Cardiac muscle cell (in vitro differentiated cells and primary cell): ENCODE results near the gene SMIM14. TPM values are rescaled to one million over a fixed set of nuclear protein-coding genes. Genes with fewer than 3 reads are reported as not detected.

Experiments
- DNase-seq, 2 donors: peaks; one replicate each; pipeline versions ENCODE4 v3.0.0 to v3.0.0-alpha.2; 2010 to 2017; ENCODE audit warnings: low read depth in 1 of 2, low spot score in 1 of 2
- H3K27ac ChIP-seq: fragments of 200-600 bp; sonication (generic); 2 replicates; pipeline ENCODE4 v1.5.1; 2016
- H3K27me3 ChIP-seq: fragments of 200-600 bp; sonication (generic); 2 replicates; pipeline ENCODE4 v1.6.0; 2016; ENCODE audit warnings: control low read depth
- H3K36me3 ChIP-seq: fragments of 200-600 bp; sonication (generic); 2 replicates; pipeline ENCODE4 v1.5.1; 2016; ENCODE audit warnings: control low read depth
- H3K4me1 ChIP-seq: fragments of 200-600 bp; sonication (generic); 2 replicates; pipeline ENCODE4 v1.8.1; 2017; ENCODE audit warnings: low read depth, mild to moderate bottlenecking, mixed run types
- H3K4me3 ChIP-seq: fragments of 200-600 bp; sonication (generic); 2 replicates; pipeline ENCODE4 v1.5.1; 2016; ENCODE audit warnings: mild to moderate bottlenecking
- H3K9me3 ChIP-seq: fragments of 200-600 bp; sonication (generic); 2 replicates; pipeline ENCODE4 v1.5.1; 2017; ENCODE audit warnings: low read depth, mild to moderate bottlenecking, control low read depth
- polyA plus RNA-seq: library from polyadenylated mRNA; unstranded; fragments of >200 nt; fragmentation: Nextera tagmentation; extraction: Ambion mirVana; gene quantifications from 2 replicates; pipeline ENCODE4 v1.2.1, GENCODE V29; 2016
- total RNA-seq: library from RNA; depleted of rRNA; stranded (reverse); fragments of >200 nt; gene quantifications from 2 replicates; pipeline ENCODE4 v1.2.3, GENCODE V29; 2016
- TF ChIP-seq, protein P1 (sequence below): IDR thresholded peaks from 2 replicates; pipeline ENCODE4 v1.5.1; 2012; ENCODE audit warnings: low read depth, mild to moderate bottlenecking, low read length

The SMIM14 gene
- total and polyA plus RNA-seq, 2 experiments from 2014 or later: 5.2 to 35.9 TPM

DNA sequence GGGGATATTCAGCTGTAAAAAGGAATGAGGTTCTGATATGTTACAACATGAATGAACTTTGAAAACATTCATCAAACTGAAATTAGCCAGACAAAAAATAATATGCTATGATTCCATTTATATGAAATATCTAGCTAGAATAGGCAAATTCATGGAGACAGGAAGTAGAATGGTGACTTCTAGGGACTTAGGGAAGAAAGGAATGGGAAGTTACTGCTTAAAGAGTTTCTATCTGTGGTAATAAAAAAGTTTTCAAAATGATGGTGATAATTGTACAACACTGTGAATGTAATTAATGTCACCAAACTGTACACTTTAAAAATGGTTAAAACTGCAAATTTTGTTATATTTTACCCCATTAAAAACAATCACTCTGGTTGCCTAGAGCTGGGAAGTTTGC is 30.2 kb downstream of the SMIM14 start:
- TF ChIP-seq, protein P1, sequence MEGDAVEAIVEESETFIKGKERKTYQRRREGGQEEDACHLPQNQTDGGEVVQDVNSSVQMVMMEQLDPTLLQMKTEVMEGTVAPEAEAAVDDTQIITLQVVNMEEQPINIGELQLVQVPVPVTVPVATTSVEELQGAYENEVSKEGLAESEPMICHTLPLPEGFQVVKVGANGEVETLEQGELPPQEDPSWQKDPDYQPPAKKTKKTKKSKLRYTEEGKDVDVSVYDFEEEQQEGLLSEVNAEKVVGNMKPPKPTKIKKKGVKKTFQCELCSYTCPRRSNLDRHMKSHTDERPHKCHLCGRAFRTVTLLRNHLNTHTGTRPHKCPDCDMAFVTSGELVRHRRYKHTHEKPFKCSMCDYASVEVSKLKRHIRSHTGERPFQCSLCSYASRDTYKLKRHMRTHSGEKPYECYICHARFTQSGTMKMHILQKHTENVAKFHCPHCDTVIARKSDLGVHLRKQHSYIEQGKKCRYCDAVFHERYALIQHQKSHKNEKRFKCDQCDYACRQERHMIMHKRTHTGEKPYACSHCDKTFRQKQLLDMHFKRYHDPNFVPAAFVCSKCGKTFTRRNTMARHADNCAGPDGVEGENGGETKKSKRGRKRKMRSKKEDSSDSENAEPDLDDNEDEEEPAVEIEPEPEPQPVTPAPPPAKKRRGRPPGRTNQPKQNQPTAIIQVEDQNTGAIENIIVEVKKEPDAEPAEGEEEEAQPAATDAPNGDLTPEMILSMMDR: no peak
- Histone ChIP-seq H3K4me3 (no peak overlapping the region), H3K27me3 (no peaks in the 10 kb centered on the region), H3K36me3 (peaks cover 4% of the 10 kb centered on the region), H3K9me3 (no peaks in the 10 kb centered on the region), H3K4me1 (peaks cover 9% of the 10 kb centered on the region), H3K27ac (no peak overlapping the region)
- DNase-seq: no peak

DNA sequence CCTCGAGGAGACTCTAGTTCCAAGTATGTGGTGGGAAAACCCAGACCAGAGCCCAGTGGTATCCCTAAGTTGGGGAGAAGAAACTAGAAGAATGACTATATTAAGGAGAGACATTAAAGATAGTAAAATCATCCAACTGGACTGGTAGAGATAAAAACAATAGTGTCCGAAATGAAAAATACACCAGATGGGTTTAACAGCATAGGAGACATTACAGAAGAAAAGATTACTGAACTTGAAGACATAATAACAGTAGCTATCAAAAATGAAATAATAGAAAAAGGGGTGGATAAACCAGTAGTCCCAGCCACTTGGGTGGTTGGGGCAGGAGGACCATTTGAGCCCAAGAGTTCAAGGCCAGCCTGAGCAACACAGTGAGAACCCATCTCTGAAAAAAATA is 31.9 kb downstream of the SMIM14 start:
- no peaks in the 10 kb centered on the region for H3K27me3 ChIP-seq
- no peak overlapping the region for H3K4me3 ChIP-seq
- no peak overlapping the region for H3K27ac ChIP-seq
- H3K36me3 ChIP-seq: peaks cover 11% of the 10 kb centered on the region
- no peaks in the 10 kb centered on the region for H3K9me3 ChIP-seq
- DNase-seq: no peak
- TF ChIP-seq, protein P1: no peak
- H3K4me1 ChIP-seq: no peaks in the 10 kb centered on the region

DNA sequence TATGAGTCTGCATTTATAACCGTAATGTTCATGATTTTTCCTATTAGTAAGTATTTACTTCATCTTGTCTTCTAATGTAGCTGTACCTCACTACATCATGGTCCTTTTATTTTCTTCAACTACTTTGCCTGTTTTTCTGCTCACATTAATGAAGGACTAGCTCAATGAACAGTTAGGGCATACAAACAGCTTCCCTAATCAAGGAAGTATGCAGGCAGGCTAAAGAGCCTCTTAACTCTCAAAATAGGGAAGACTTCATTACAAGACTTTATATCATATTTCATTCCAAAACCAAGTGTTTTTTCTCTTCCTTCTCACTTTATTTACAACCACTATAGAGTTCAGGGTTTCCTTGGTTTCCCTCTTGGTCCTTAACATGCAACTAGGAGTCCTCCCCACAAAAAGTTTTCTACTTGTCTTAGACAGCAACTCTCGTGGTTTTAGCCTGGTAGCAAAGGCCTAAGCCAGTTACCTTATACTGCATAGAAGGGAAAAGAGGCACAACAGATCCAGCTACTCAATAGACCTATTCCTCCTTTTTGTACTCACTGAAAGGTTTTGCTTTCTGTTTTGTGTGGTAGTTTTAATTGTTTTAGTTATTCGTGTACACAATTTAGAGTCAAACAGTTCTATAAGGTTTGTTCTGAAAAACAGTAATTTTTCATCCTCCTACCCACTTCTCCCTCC is 40.8 kb downstream of the SMIM14 start:
- Histone ChIP-seq H3K27ac (peak overlapping the region; percentile 59), H3K36me3 (peaks cover 6% of the 10 kb centered on the region), H3K4me1 (no peaks in the 10 kb centered on the region), H3K9me3 (no peaks in the 10 kb centered on the region), H3K27me3 (no peaks in the 10 kb centered on the region), H3K4me3 (no peak overlapping the region)
- TF ChIP-seq, protein P1: no peak
- DNase-seq: no peak

DNA sequence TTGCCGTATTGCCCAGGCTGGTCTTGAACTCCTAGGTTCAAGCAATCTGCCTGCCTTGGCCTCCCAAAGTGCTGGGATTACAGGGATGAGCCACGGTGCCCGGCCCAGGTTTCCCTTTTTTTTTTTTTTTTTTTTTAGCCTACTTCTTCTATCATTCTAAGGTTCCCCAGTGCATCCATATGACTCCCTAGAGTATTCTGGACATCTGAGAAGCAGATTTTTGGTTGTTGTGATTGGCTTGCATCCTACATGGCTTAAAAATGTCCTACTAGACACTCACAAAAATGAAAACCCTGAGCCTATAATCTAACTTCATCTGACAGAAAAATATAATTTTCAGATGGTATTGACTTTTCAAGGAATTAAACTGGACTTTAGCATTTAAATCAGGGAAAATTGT is 41.7 kb downstream of the SMIM14 start:
- H3K27ac ChIP-seq: no peak overlapping the region
- no peaks in the 10 kb centered on the region for H3K36me3 ChIP-seq
- H3K27me3 ChIP-seq: no peaks in the 10 kb centered on the region
- H3K9me3 ChIP-seq: no peaks in the 10 kb centered on the region
- DNase-seq: no peak
- TF ChIP-seq, protein P1: no peak
- H3K4me1 ChIP-seq: no peaks in the 10 kb centered on the region
- H3K4me3 ChIP-seq: no peak overlapping the region

DNA sequence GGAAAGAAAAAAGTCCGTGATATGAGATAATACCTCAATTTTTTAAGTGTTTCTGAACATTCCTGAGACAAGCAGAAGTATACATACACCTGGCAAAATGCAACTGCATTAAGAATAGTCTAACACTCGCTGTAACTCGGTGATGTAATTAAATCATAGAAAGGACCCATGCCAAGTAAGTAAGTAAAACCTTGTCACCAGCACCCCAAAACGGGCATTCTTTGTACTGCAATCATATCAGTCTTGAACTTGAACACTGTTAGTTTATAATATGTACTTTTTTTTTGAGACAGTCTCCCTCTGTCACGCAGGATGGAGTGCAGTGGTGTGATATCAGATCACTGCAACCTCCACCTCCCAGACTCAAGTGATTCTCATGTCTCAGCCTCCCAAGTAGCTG is 47.4 kb downstream of the SMIM14 start:
- peak in 1 of 2 donors; percentile 47 for DNase-seq
- H3K4me1 ChIP-seq: no peaks in the 10 kb centered on the region
- no peaks in the 10 kb centered on the region for H3K9me3 ChIP-seq
- no peaks in the 10 kb centered on the region for H3K27me3 ChIP-seq
- no peak overlapping the region for H3K27ac ChIP-seq
- no peak overlapping the region for H3K4me3 ChIP-seq
- TF ChIP-seq, protein P1: peak; percentile 20
- H3K36me3 ChIP-seq: no peaks in the 10 kb centered on the region
